ENCODE data around the gene HTR6.

HTR6 gene

DNA sequence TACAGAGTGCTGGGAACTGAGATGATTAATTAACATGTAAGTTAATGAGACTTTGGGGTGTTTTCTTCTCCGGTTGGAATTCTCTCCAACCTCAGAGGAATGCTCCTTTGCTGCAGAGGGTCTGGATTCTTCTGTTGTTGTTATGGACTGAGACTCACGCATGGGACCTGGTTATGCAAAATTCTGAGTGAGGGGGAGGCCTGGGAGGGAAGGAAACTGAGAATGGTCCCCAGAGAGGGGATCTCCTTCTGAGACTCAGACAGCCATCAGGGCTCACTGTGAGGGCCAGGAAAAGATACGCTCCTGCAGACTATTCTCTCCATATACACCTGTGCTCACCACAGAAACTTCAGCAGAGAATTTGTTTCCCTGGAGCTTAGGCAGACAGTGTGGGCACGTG is 56.3 kb downstream of the HTR6 start:
- DNase-seq (ENCODE audit: low read depth) = no peak

DNA sequence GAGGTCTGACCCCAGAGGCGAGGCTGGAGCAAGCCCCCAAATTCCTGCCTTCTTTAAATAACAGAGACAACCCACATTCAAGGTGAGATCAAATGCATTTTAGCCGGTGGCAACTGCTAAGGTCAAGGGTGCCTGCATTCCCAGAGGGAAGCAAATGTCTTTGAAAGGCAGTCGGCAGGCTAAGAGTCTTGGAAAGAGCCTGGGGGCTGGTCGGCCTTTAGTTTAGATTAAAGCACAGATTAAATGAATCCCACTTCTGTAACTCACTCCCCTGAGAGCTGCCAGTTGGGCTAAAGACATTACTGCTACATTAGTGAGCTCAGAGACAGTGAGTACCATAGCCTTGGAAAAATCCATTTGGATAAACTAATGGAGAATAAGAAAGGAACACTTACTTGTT is 59.2 kb downstream of the HTR6 start:
- no peak for DNase-seq (ENCODE audit: low read depth)

DNA sequence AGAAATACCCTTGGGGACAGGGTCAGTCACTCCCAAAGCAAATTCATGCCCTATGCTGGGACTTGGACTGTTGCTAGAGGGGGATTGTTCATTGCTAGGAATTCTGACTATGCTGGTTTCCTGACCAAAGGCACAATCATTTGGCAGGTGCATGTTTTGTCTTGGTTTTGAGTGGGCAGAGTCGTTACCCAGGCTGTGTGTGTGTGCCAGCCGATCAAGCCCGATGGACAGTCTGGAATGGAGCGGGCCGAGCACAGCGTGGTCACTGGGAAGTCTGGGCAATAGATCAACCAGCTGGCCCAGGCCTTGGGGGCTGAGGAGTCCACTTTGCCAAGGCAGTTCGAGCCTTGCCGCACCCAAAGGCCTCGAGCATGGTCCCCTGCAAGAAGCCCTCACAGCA is 60.9 kb downstream of the HTR6 start:
- no peak for DNase-seq (ENCODE audit: low read depth)

DNA sequence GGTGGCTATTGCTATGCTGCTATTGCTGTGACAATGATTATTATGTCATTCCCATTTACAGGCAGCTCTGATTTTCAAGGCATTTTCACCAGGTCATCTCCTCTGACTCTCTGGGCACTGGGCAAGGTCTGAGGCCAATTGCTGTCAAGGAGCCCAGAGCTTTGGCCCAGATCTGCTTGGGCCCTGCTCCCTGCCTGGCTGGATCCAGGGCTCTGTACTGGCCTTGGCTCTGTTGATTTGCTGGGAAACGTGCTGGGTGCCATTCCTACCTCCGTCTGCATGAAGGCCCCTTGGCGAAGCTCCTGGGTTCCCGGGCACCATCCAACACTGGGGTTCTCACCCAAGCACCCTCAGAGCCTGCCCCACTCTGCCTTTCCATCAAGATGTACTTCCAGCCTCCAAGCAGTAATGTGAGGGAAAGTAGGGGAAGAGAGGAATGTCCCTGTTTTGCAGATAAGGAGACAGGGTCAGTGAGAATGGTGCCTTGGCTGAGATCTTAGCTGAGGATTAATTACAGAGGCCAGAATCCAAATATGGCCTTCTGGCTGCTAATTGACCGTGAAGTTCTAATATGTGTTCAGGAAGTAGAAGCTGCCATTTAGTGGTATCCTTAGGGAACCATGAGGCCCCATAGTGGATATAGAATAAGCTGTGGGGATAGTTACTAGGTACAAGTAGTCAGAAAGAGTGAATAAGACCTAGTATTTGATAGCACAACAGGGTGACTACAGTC is 63.9 kb downstream of the HTR6 start:
- no peak for DNase-seq (ENCODE audit: low read depth)

DNA sequence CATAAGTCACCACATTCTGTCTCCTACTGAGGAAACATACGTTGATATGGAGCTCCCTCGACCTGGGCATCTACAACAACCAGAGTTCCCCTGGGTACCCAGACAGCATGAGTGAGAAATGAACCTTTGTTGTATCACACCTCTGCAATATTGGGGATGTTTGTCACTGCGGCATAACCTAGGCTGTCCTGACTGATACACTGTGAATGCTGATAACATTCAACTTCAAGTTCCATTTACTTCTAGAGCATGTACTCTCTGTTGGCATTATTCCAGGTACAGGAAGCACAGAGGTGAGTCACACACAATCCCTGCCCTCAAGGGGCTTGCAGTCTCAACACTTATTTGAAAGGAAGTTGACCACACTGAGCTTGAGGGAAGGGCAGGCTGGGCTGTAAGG is 65.6 kb downstream of the HTR6 start:
- DNase-seq (ENCODE audit: low read depth) = no peak
